SKM-1 (cell line): ENCODE results near the gene DOCK2.
"Not testable (repeated sequence)": the region's sequence is repeated elsewhere in the genome, so short reads cannot be mapped to it uniquely, and the experiment has no call there.

Experiments used
- DNase-seq: peaks from one replicate; lab custom pipeline; 2025; ENCODE audit not compliant: unreplicated experiment; lab: John Stamatoyannopoulos, UW

The DOCK2 gene

DNA sequence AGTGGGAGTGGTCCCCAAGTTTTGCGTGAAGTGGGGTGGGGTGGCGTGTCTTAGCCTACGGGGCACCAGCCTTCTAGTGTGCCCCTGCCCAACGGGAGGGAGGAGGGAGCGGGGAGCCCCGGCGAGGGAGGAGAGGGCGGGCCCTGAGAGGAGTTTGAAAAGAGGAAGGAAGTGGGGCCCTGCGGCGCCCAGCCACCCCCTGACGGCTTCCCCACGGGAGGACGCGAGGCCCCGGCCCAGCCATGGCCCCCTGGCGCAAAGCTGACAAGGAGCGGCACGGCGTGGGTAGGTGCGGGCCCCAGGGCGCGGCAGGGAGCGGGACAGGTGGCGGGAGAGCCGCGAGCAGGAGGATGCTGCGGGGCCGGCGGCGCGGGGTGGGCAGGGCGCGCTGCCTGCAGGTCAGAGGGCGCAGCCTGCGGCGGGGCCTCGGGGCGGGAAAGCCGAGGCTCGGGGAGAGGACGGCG, at the start of gene DOCK2:
Gene DOCK2, plus strand, starts transcription at position 191 of the 464 bp plus-strand sequence. Its CDS starts 52 bp downstream, at position 243.
- DNase-seq: peak; percentile 56

DNA sequence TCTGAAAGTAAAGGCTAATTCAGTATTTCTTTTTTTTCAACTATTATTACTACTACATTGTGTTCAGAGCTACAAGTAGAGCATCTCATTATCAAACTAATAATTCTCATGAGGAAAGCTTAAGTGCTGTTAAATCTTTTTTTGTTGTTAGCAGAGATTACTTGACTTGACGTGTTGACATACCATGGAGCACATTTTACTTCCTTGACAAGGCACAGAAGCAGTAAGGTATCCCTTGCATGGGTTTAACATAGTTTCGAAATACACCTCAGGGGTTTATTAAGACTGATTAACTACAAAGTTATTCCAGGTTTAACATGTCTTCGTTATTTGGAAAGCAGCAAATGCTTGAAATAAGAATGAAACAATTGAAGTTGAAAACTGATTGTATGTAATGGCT, 46.5 kb upstream of the DOCK2 start:
- no peak for DNase-seq

DNA sequence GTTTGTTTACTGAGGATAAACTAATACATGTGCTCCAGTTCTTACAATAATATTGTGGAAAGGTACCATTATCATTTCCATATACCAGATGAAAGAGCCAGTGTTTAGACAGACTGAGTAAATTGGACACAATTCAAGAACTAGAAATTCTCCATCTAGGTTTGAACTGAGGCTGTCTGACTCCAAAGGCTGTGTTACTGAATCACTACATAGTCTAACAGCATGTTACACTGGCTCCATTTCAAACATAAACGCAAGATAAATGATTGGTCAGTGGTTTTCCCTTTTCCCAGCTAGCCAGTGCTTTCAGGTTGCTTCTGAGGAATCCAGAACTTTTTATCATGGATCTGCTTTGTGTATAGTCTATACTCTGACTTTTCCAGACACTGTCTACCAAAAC, 45.4 kb upstream of the DOCK2 start:
- no peak for DNase-seq

DNA sequence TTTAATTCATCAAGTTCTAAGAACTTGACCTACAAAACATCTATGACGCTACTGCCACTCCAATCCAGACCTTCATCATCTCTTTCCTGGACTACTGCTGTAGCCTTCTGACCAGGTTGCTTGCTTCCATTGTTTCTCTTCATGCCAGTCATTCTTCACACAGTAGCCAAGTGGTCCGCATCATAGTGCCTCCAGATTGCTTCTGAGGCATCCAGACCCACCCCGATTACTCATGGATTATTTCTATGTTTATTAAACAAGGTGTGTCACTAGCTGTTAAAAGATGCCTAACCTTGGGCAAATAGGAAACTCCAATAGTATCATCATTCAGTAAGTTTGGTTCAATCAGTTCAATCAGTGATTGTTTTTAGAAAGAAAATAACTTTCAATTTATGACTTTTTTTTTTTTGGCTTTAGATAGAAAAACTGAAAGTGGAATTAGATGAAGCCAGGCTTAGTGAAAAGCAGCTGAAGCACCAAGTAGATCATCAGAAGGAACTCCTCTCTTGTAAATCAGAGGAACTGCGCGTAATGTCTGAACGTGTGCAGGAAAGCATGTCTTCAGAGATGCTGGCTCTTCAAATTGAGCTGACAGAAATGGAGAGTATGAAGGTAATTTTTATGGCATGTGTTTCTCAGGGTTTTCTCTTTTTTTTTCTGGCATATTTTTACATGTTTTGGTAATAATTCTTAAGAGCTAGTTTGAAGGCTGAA, 44.0 kb upstream of the DOCK2 start:
- no peak for DNase-seq

DNA sequence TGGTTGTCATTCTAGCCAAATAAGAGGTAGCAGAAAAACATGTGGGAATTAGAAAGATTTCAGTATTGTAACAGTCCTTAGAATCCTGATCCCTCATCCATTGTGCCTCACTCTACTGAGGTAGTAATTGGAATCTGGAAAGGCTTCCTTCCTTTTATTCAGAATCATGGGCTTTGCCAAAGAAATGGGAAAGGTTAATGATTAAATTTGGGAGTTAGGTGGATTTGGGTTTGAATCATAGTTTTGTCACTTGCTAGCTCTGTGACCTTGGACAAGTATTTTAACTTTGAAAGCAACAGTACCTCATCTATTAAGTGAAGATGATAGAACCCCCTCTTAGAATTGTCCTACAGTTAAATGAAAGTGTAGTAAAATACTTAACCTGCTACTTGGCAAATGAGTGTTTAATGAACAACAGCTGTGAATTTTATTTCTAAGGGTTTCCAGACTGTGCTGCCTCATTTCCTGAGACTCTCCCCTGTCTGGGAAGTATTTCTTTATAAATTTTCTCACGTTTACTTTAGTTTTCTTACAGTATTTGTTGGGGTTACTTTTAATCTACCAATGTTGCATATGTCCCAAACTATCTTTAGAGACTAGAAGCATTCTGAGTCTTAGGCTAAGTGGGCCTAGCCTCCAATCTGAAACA, 41.8 kb upstream of the DOCK2 start:
- no peak for DNase-seq

DNA sequence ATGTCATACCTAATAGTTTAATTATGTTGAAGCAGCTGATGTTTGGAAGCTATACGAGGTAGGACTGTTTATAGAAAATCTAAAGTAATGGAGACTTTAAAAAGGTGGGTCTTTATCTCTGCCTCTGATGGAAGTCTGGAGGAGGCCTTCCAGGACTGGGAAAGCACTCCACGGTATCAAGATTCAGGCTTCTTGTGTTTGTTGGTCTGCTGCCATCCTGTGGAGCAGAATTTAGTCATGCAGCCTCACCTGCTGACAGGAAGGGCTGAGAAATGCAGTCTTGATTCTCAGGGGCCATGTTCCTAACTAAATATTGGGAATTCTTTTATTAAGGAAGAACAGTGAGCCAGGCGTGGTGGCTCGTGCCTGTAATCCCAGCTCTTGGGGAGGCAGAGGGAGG, 37.6 kb upstream of the DOCK2 start:
- no peak for DNase-seq

DNA sequence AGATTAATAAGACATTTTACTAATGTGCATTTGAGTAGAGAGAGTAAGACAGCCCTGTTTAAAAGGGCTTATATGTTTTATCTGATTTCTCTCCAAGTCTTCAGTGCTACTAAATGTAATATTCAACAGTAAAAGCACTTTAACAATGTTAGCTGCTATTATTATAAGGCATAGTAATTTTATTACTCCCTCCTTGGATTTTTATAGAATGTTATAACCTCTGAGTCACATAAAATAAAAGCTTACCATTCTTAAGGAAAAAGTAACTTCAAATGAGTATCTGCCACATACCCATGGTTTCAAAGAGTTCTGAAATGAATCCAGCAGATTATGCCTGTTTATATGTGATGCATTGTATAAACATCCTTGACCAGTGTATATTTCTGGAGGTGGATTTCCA, 34.5 kb upstream of the DOCK2 start:
- DNase-seq: no peak

DNA sequence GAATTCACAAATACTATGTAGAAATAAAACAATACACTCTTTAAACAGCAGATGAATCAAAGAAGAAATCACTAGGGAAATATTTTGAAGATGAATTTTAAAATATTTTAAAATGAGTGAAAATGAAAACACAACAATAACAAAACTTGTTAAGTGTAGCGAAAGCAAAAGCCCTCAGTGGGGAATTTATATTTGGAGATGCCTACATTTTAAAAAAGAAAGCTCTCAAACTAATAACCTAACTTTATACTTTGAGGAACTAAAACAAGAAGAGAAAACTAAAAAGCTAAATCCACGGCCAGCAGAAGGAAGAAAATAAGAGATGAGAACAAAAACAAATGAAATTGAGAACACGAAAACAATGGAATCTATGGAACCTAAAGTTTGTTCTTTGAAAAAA, 30.8 kb upstream of the DOCK2 start:
- no peak for DNase-seq

DNA sequence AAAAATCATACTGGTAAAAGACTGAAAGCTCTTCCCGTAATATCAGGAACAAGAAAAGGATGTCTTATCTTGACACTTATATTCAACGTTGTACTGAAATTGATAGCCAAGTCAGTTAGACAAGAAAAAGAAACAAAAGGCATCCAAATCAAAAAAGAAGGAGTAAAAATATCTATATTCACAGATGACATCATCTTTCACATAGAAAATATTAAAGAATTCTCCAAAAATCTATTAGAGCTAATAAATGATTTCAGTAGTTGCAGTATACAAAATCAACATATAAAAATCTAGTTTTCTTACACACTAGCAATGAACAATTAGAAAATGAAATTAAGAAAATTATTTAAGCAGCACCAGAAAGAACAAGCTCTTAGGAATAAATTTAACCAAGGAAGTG, 29.2 kb upstream of the DOCK2 start:
- no peak for DNase-seq

DNA sequence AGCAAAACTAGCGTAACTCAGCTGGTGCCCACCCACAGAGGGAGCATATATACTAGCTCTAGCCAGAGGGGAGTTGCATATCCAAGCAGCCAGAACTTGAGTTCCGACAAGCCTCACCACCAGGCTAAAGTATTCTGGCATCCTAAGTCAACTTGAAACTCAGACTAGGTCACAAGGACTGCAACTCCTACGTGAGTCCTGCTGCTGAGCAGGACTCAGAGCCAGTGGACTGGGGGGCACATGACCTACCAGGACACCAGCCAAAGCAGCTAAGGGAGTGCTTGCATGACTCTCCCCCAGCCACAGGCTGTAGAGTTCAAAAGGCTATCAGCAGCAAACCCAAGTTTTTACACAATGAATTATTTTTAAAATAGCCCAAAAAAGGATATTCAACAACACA, 27.4 kb upstream of the DOCK2 start:
- DNase-seq: no peak

DNA sequence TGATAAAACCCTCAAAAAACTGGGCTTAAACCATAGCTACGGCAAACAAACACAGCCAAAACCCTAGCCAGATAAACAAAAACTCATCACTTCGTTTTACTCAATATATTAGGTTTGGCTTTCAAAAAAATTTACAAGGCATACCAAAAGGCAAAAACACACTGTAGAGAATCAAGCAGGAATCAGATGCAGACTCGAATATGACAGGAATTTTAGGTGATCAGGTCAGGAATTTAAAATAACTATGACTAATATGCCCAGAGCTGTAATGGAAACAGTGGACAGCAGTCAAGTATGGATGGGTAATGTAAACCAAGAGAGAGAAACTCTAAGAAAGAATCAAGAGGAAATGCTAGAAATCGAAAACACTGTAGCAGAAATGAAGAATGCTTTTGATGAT, 26.5 kb upstream of the DOCK2 start:
- DNase-seq: no peak

DNA sequence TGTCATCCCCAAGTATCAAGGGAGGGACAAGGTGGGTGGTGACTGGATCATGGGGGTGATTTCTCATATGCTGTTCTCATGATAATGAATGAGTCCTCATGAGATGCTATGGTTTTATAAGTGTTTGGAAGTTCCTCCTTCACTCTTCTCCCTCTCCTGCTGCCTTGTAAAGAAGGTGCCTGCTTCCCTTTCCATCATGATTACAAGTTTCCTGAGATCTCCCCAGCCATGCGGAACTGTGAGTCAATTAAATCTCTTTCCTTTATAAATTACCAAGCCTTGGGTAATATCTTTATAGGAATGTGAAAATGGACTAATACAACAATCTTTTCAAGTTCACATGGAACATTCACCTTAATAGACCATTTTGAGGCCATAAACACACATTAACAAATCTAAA, 21.5 kb upstream of the DOCK2 start:
- DNase-seq: no peak

DNA sequence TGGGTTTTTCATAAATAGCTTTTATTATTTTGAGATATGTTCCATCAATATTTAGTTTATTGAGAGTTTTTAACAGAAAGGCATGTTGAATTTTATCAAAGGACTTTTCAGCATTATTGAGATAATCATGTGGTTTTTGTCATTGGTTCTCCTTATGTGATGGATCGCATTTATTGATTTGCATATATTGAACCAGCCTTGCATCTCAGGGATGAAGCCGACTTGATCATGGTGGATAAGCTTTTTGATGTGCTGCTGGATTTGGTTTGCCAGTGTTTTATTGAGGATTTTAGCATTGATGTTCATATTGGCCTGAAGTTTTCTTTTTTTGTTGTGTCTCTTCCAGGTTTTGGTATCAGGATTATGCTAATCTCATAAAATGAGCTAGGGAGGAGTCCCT, 12.8 kb upstream of the DOCK2 start:
- DNase-seq: not testable (repeated sequence)

DNA sequence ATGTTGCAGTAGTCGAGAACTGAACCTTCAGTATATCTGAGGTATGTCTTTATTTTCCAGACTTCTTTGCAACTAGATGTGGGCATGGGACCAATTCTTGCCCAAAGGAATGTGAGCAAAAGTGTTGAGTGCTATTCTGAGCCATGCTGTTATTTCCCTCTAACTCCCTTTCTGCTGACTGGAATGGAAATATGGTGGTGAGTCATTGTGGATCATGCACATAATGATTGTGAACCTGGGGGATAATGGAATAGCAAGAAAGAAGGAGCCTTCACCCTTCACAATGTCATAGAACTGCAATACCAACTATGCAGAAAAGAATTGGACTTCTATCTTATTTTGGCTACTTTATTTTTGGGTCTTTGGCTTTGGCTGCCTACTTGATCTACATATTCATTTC, 10.3 kb upstream of the DOCK2 start:
- DNase-seq: no peak

DNA sequence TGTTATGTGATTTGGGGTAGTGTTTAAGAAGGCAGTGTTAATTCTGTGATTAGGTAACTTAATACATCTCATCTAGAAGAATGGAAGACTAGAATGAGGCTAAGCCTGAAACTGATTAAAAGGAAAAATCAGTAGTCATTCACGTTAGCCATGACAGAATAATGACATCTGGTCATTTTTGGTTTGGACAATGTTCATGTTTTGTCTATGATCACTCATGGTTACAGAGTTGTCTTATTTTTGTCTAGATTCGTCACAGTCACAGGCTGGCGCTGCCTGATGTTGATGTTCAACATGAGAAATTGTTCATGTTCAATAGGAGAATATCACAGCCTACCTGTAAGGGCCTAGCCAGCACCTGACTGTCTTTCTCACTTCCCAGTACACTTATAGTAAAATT, 9.5 kb upstream of the DOCK2 start:
- DNase-seq: no peak

DNA sequence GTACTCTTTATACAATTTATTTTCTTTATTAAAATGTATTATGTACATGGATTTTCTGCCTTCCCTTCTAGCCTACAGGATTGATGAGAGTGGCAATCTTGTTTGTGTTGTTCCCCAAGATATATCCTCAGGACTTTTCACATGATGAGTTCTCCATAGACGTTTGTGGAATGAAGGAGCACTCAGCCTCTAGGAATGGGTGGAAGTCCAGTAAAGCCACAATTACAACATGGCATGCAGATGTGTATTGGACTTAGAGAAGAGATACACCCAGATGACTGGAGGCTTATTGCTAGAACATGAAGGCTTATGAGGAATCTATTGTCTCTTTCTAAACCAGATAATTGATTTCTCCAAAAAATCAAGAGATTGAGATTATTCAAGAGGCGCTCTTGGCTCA, 8.2 kb upstream of the DOCK2 start:
- DNase-seq: no peak

DNA sequence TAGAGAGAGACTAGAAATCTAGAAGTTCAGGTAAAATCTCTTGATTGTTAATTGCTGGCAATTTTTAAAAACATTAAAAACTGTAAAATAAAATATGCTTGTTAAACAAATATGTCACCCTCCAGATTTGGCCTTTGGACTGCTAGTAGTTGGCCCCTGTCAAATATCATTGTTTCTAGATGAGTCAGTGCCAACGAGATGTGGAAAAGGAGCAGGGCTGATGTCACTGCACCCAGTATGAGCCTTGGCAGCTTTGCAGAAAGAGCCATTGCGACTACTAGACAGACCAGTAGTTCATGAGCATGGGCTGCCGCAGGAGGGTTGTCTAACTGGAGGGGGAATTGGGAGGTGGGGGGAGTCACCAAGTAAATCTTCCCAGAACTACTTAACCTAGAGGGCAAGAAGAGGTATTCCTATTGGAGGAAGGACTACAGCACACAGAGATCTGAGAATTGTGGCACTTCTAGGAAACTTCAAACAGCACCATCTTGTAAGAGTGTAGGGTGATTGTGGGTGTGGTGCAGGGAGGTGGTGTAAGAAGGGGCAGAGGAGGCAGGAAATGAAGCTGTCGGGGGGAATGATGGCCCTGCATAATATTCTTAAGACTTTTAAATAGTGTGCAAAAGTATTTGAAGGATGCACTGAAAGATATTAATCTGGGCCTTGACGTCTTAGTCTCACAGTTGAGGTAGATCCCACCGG, 7.1 kb upstream of the DOCK2 start:
- no peak for DNase-seq

DNA sequence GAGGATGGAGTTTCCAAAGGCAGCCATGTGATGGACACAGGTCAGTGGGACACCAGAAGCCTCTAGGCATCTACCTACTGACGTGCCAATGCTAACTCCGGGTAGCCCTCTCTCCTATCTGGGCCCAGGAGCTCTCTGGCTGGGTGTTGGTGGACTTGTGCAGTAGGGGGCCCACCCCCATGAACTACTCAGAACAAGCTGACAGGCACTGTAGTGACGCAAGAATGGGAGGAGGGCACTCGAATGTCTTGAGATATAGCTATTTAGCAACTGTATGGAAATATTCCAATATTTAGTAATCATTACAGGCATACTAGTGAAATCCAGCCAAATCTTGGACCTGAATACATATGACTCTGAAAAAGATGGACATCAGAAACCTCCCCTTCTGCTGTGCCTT, 5.7 kb upstream of the DOCK2 start:
- DNase-seq: no peak

DNA sequence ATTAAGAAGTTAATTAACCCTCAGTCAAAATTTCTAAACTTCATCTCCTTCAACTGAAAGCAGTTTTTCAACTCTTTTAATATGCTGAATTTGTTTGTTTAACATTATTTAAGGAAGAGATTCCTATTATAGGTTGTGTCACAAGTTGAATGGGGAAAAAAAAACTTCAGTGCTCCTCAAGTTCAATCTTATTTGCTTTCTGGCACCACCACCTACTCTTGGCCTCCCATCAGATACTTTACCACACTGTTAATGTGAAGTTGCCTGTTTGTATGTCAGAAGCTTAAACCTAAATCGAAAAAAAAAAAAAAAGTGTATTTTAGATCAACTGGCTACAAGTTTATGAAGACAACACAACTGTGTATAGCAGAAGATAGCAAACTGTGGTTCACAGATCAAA, 4.1 kb upstream of the DOCK2 start:
- DNase-seq: no peak

DNA sequence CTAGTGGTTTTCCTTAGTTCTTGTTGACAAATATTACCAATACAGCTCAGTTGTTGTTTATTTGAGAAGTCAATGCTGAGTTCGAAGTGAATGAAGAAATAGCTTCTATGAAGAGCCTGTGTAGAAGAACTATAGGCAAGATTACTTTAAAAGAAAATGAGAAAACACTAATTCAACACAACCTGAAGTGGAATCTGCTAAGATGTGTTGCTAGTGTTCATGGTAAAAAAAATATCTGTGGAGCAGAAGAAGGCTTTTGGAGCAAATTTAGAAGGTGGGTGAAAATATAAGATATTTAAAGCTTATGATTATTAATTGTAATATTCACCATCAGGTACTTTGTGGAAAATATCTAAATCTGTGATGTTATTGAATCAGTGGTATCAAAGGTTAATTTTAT, 2.5 kb upstream of the DOCK2 start:
- DNase-seq: no peak

DNA sequence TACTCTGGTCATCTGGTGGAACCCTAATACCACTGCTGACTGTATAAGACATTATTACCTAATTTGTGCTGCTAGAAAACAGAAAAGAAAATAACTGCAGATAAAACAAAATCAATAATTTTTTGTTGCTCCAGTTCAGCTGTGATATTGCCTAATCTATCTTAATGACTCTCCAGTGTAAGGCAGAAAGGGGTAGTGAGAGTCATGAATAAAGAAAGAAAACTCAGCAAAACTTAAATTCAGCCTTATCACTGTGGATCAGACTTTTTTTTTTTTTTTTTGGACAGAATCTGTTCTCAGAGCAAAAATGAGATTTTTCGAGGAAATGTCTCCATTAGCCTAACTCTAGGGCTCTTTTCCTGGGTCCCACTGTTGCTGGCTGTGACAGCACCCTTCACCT, 1.1 kb upstream of the DOCK2 start:
- DNase-seq: no peak

DNA sequence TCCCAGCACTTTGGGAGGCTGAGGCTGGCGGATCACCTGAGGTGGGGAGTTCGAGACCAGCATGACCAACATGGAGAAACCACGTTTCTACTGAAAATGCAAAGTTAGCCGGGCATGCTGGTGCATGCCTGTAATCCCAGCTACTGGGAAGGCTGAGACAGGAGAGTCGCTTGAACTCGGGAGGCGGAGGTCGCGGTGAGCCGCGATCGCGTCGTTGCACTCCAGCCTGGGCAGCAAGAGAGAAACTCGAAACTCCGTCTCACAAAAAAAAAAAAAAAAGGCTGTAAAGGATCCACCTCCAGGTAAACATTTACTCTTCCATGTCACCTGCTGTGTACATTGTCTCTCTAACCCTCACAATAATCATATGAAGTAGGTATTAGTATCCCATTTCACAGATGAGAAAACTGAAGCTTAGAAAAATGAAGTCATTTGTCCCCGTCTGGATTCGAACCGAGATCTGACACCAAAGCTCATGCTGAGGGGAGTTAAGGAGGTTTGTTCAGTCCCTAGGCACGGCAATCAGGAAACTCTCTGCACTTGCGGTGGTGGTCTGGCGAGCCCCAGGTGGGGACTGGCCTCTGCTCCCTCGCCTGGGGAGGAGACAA, 494 bp upstream of the DOCK2 start:
- peak; percentile 56 for DNase-seq
